DOHH2 (cell line): Measurements from ENCODE around the gene AGBL1.

ENCODE experiments used
- CTCF ChIP-seq: fragments of 200-600 bp; sonication (generic); IDR thresholded peaks from one replicate; pipeline ENCODE4 v1.5.1; 2014; ENCODE audit warnings: antibody characterized with exemption, mild to moderate bottlenecking, low read depth, low read length; ENCODE audit not compliant: poor library complexity, severe bottlenecking
- EZH2phosphoT487 ChIP-seq: fragments of 200-600 bp; sonication (generic); IDR thresholded peaks from 2 replicates; pipeline ENCODE4 v1.6.1; 2017; ENCODE audit warnings: borderline replicate concordance, mild to moderate bottlenecking, antibody characterized with exemption, low read length, moderate library complexity, mixed read lengths

- no peak for TF ChIP-seq CTCF
- TF ChIP-seq EZH2phosphoT487 = no peak
Observed at GRCh38 chr15:87047203-87047965, 967.7 kb downstream of the AGBL1 start.
